NCI-H82 treated with DMSO at 0.1 percent for 48 hours (cell line): ENCODE measurements around the gene KLHL1.
"Not testable (repeated sequence)": the region's sequence is repeated elsewhere in the genome, so short reads cannot be mapped to it uniquely, and the experiment has no call there.

Experiments
- DNase-seq: peaks from one replicate; lab custom pipeline; 2025; ENCODE audit not compliant: unreplicated experiment; lab: John Stamatoyannopoulos, UW

The KLHL1 gene

GRCh38 chr13:70108356-70109105 is at the start of gene KLHL1:
Gene KLHL1, minus strand, starts transcription at chr13:70108452. Its CDS starts 753 bp downstream, at chr13:70107699.
- DNase-seq, result no peak

GRCh38 chr13:70142658-70143057 is 34.4 kb upstream of the KLHL1 start:
- not testable (repeated sequence) for DNase-seq

GRCh38 chr13:70128098-70128497 is 19.8 kb upstream of the KLHL1 start:
- DNase-seq, result no peak

- no peak for DNase-seq
These were observed 17.4 kb upstream of the KLHL1 start for GRCh38 chr13:70125693-70126092.

- DNase-seq, result no peak
These were observed 9.2 kb upstream of the KLHL1 start for GRCh38 chr13:70117338-70117905.

GRCh38 chr13:70107498-70108281 is 562 bp downstream of the KLHL1 start, which contains the start of gene ATXN8OS:
Gene ATXN8OS, plus strand, starts transcription at chr13:70107826.
- no peak for DNase-seq

- no peak for DNase-seq
These were observed 1.1 kb downstream of the KLHL1 start for GRCh38 chr13:70107125-70107497.

- DNase-seq, result no peak
These were observed 3.8 kb downstream of the KLHL1 start for GRCh38 chr13:70104481-70104880.

- no peak for DNase-seq
These were observed 9.6 kb downstream of the KLHL1 start for GRCh38 chr13:70098669-70099068.

GRCh38 chr13:70090036-70090723 is 18.1 kb downstream of the KLHL1 start:
- peak; percentile 22 for DNase-seq

GRCh38 chr13:70088926-70089325 is 19.3 kb downstream of the KLHL1 start:
- DNase-seq, result no peak

- DNase-seq, result no peak
These were observed 21.0 kb downstream of the KLHL1 start for GRCh38 chr13:70087247-70087646.

- DNase-seq, result no peak
These were observed 28.2 kb downstream of the KLHL1 start for GRCh38 chr13:70080012-70080411.

- no peak for DNase-seq
These were observed 53.7 kb downstream of the KLHL1 start for GRCh38 chr13:70054572-70054971.

- DNase-seq, result no peak
These were observed 56.7 kb downstream of the KLHL1 start for GRCh38 chr13:70051531-70051930.

GRCh38 chr13:70043685-70044084 is 64.6 kb downstream of the KLHL1 start:
- DNase-seq, result no peak

GRCh38 chr13:70042193-70042592 is 66.1 kb downstream of the KLHL1 start:
- DNase-seq, result no peak

GRCh38 chr13:70034286-70034685 is 74.0 kb downstream of the KLHL1 start:
- DNase-seq, result no peak

- peak; percentile 54 for DNase-seq
These were observed 80.7 kb downstream of the KLHL1 start for GRCh38 chr13:70027551-70027950.

- DNase-seq, result no peak
These were observed 84.7 kb downstream of the KLHL1 start for GRCh38 chr13:70023516-70023915.

- no peak for DNase-seq
These were observed 85.6 kb downstream of the KLHL1 start for GRCh38 chr13:70022646-70023045.
